ENCODE results near the gene CCDC12.

DNA sequence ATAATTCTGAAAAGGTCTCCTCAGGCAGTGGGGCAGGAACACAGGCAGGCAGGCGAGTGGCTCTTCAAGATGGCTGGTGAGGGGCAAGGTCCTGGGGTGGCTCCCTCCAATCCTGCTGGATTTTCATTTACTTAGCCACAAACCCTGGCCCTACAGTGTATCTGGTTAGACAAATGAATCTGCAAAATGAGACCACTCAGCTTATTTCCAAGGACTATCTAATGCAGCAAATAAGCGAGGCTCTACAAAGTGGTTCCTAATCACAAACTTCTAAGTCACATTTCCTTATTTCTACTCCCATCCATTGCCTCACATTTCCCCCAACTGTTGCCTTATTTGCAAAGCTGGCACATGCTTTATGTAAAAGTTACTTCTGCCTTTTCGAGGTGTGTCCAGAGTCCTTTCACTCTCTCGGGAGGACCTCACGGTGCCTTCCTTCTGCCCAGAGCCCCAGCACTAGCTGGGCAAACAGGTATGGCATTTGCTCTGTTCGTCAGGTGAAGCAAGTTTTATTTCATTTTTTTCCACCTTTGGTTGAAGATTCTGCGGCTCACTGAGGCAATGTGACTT, 40.5 kb downstream of the CCDC12 start:
- TF ChIP-seq CTCF (IDR thresholded peaks at IDR 0.05) (no peak), POLR2A (IDR thresholded peaks at IDR 0.05) (no peak)

All from thyroid gland (tissue), 4 donors.